Stimulated activated CD8-positive, alpha-beta memory T cell treated with anti-CD3 and anti-CD28 coated beads, Interleukin-7, amount 100 ng/mL, for 24 hours (primary cell): ENCODE measurements around the gene PPP4R3B.
"Not testable (repeated sequence)": the region's sequence is repeated elsewhere in the genome, so short reads cannot be mapped to it uniquely, and the experiment has no call there.

Experiments
- DNase-seq: peaks from one replicate; pipeline ENCODE4 v3.0.0-alpha.2; 2020; ENCODE audit warnings: low read depth

PPP4R3B gene

DNA sequence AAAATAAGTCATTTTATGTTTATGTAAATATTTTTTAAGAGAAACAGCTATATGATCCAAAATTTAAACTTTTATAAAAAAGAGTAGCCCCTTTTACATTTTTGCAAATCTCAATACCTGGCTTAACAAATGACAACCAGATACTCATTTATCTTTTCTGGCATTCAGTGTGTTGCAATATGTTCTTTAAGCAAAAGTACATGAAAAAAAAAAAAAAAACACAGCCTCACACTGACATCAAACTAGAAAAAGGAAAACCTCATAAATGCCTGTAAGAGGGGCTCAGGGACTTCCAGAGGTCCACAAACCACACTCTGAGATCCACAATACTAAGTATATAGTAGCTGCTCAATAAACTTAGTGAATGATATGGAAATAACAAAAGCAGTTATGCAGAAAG, 21.9 kb downstream of the PPP4R3B start:
- no peak for DNase-seq

DNA sequence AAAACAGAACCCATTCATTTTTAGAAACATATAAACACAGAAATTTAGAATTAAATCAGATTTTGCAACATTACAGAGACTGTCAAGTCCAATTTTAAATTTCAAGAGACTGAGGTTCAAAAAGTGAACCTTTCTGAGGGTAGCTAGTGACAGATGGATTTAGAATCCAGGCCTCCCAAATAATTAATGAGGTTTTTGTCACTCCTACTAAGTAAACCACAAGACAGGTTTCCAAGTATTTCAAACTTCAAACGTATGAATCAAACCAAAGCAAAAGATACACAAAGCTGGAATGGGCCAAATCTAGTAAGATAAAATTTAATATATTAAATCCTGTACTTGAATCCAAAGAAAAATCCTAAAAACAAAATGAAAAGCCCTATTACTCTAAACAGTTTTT, 25.3 kb downstream of the PPP4R3B start:
- DNase-seq: no peak

DNA sequence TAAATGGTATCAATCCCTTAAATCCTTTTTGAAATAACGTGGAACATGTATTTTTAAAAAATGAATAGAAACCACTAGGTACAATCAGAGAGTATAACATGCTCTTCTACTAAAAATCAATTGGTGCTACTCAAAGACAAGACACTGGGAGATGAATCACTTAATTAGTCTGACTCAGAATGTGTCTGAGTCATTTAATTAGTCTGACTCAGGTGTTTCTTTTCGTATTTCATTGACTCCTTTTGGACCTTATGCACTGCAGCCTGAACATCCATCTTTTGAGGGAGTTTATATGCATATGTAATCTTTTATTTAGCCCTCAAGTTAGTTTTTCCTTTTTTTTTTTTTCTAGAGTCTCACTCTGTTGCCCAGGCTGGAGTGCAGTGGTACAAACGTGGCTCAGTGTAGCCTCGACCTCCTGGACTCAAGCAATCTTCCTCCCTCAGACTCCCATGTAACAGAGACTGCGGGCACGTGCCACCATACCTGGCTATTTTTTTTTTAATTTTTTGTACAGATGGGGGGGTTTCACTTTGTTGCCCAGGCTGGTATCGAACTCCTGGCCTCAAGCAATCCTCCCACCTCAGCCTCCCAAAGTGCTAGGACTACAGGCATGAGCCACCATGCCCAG, 26.5 kb downstream of the PPP4R3B start:
- no peak for DNase-seq

DNA sequence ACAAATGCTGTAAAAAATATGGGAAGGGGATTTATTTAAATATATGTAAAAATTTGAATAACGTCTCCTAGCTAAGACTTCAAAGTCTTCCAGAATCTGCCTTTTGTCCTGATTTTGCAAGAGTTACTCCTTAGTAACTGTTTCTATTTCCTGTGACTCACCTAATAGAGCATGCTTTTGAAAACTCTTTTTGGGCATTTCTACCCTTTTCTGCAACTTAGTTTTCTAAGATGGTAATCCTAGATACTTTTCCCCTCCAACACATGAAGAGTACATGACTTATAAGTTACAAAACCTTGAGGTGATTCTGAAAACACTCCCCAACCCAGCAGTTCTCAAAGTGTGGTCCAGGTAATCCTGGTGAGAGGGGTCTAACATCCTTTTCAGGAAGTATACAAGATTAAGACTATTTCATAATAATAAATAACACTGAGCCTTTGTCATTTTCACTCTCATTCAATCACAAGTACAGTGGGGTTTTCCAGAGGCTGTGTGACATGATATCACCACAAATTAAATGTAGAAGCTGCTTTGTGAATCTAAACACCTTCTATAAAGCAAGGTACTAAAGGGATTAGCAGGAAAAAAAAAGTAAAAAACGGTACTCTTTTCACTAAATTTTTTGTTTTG, 31.9 kb downstream of the PPP4R3B start:
- DNase-seq: no peak

DNA sequence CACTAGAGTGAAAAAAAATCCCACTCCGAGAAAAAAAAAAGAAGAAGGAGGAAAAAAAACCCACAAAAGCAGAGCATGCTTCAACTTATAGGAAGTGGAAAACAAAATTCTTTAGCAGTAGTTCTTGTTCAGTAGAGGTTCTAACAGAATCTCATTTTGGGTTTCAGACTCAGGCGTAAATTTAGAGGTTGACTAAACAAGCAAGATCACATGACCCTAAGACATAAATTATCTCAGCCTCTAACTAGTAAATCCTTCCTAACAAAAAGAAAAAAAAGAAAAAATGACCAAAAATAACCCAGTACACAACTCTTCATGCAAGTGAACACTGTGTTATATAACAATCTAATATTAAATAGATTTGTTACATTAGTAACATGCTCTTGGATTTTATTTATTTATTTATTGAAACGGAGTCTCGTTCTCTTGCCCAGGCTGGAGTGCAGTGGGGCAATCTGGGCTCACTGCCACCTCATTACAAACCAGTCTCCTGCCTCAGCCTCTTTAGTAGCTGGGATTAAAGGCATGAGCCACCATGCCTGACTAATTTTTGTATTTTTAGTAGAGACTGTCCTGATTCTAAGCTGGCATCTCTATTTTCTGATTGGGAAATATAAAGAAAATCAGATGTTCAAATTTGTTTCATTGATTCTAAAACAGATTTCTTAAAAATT, 35.4 kb downstream of the PPP4R3B start:
- no peak for DNase-seq

DNA sequence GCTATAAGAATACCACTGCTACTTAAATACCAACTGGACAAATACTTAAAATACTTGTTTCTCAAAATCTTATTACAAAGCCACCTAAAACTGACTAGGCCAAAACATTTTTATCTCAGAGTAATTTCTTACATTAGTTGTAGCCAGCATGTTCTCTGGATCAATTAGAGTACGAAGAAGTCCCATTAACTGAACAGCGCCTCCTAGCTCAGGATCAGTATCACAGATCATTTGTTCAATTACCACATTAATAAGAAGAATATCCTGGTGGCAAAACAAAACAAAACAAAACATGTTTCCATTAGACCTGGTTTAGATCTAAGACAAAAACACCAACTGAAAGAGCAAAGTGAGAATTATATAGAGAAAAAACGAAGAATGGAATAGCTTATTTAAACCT, 36.0 kb downstream of the PPP4R3B start:
- no peak for DNase-seq

DNA sequence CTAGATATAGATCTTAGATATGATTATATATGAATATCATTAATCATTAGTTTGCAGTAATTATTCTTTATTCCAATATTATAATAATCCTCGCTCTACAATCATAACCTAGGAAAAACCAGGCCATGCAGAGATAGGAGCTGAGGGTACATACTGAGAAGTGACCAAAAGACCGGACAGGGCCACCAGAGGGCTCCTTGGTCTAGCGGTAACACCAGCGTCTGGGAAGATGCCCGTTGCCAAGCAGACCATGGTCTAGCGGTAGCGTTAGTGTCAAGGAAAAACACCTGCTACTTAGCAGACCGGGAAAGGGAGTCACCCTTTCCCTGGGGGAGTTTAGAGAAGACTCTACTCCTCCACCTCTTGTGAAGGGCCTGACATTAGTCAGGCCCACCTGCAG, 48.4 kb downstream of the PPP4R3B start:
- not testable (repeated sequence) for DNase-seq

DNA sequence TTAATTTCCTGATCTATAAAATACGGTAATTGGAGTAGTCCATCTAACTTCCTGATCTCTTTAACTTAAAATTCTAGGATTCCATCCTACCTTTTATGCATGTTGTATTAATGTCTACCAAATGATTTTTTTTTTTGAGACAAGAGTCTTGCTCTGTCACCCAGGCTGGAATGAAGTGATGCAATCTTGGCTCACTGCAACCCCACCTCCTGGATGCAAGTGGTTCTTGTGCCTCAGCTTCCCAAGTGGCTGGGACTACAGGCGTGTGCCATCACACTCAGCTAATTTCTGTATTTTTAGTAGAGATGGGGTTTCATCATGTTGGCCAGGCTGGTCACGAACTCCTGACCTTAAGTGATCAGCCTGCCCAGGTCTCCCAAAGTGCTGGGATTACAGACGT, 50.1 kb downstream of the PPP4R3B start:
- DNase-seq: no peak

DNA sequence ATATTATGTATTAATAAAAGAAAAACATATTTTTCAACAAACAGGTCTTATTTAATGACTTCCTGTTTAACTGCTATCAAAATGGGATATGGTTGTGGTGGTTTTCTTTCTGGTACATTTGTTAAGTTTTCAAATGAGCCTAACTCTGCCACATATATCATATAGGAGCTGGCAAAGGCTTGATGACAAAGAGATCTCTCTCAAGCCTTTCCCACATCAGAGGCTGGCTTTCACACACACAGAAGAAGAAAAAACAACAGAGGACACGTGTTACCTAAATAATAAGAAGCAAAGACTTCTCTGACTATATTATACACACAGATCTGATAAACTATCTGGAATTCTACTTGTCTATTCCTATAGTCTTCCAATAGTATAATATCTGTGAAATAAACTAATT, 51.8 kb downstream of the PPP4R3B start:
- no peak for DNase-seq

DNA sequence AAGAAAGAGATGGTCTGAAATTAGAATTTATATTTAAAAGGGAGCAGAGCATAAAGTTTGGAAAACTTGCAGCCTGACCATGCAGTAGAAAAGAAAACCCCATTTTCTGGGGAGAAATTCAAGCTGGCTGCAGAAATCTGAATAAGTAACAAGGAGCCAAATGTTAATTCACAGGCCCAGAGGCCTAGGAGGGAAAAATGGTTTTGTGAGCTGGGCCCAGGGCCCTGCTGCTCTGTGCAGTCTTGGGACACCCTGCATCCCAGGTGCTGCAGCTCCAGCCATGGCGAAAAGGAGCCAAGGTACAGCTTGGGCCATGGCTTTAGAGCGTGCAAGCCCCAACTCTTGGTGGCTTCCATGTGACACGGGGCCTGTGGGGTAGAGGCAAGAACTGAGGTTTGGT, 56.6 kb downstream of the PPP4R3B start:
- DNase-seq: no peak

DNA sequence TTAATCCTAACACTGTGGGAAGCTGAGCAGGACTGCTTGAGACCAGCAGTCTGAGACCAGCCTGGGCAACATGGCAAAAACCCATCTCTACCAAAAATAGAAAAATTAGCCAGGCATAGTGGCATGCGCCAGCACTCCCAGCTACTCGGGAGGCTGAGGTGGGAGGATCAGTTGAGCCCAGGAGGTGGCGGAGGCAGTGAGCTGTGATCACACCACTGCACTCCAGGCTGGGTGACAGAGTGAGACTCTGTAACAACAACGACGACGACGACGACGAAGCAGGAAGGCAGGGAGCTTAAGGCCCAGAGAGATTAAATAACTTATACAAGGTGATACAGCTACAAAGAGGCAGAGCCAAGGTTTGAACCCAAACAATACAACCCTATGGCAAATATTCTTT, 60.6 kb downstream of the PPP4R3B start:
- DNase-seq: no peak

DNA sequence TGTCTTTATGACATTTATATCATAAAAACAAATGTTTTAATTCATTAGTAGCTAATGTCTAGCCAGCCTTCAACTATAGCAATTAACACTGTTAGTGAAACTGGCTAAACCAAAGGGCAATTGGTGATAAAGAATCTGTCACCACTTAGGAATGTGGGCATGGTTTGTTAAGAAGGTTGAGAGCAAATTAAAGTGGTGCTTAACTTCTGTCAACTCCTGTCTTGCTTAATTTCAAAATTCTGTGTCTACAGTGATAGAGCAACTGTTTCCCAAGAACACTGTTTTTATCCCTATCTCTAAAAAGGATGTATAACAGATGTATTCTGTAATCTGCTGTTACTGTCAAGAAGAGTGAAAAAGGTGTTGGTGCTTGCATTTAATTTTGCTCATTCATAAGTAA, 61.4 kb downstream of the PPP4R3B start:
- no peak for DNase-seq

DNA sequence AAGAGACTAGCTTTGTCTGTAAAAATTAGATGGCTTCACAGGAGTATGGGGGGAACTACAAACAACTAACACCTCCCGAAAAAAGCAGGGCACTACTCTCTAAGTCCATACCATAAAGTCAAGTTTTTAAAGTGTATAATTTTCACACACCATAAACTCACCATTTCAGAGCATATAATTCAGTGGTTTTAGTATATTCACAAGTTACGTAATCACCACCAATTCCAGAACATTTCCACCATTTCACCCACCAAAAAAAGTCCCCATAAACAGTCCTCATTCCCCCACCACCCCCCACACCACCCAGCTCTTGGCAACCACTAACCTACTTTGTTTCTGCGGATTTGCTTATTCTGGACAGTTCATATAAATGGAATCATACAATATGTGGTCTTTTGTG, 64.1 kb downstream of the PPP4R3B start:
- DNase-seq: no peak

DNA sequence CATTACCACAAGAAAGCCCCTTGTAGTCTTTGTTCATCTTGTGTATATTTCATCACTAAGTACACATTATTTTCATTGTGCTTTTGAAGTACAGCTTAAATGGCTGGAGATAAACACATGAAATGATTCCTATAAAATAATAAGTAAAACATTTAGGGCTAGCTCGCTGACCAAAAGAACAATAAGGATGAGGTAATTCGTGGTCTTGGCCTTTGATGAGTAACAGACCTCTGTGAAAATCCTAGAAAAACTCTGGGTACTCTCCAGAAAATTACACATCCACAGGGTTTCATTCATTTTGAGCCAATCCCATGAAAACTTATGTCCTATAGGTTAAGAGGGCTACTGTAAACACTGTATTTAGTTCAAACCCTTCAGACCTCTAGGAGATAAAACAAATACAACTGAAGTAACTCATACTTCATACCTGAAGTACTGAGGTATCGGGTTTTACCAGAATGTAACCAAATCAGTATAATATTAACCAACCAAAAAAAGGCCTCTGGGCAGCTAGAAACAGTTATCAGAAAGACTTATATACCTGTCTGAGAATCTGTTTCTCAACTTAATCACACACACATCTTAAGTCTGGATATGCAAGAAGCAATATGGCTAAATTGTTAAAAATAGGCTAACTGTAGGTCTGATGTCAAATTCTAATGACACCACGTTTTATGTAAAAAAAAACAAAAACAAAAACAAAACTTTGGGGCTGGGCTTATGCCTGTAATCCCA, 66.9 kb downstream of the PPP4R3B start:
- no peak for DNase-seq

DNA sequence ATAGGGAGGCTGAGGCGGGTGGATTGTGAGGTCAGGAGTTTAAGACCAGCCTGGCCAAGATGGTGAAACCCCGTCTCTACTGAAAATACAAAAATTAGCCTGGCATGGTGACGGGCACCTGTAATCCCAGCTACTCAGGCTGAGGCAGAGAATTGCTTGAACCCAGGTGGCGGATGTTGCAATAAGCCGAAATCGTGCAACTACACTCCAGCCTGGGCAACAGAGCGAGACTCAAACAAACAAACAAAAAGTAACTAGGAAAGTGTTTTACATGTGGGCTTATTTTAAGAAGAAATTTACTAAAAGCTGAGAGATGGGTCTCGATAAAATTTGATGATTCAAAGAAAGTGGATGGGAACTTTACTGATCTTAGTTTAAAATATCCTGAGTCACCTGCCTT, 69.7 kb downstream of the PPP4R3B start:
- not testable (repeated sequence) for DNase-seq

DNA sequence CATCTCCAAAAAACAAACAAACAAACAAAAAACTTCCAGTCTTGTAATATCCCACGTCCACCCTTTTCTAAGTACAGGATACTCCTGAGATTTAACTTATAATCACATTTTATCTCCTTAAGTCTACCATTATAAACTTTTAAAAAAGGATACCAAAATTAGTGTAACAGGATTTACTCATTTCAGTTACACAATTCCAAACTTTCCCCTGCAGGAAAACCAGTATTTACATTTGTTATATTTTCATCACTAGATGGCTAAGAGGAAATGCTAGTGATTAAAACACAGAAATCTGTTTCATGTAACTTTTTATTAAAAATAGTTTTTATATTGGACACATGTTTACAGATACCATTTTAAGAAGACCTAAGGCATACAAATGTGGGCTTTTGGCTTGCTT, 70.4 kb downstream of the PPP4R3B start:
- DNase-seq: no peak

DNA sequence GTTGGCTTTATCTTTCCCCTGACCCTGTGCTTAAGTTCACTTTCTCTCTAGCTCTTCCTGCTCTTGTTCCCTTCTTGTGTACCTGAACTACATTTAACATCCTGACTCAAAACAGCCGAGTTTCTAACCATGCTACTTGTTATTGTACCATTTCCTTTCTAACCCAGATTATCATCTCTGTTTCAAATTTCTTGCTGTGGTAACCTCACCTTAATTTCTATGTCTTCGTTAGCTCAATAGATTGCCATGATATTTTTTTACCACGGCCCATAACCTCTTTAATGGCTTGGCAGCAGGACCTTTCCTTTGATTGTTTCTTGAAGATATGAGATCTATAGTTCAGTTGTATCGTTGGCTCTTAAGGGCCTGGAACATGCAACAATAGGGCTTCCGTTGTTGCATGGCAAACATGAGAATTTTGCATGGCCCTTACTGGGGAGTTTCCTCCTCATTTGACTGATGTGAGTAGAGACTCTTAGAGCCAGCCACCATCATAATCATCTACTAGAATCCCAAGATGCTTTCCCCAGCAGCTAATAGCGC, 86.8 kb downstream of the PPP4R3B start:
- no peak for DNase-seq

DNA sequence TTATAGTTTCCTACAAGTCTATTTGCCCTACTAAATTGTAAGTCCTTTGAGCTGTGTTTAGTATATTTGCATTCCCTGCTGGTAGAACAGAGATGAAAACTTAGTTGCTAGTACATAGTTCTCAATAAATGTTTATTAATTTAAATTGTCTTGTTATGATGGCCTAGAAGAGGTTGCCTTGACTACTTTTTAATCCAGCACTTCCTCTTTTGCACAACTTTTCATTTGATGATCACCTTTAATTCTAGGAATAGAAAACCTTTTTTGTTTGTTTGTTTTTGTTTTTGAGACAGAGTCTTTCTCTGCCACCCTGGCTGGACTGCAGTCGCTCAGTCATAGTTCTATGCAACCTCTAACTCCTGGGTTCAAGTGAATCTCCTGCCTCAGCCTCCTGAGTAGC, 91.2 kb downstream of the PPP4R3B start:
- no peak for DNase-seq

DNA sequence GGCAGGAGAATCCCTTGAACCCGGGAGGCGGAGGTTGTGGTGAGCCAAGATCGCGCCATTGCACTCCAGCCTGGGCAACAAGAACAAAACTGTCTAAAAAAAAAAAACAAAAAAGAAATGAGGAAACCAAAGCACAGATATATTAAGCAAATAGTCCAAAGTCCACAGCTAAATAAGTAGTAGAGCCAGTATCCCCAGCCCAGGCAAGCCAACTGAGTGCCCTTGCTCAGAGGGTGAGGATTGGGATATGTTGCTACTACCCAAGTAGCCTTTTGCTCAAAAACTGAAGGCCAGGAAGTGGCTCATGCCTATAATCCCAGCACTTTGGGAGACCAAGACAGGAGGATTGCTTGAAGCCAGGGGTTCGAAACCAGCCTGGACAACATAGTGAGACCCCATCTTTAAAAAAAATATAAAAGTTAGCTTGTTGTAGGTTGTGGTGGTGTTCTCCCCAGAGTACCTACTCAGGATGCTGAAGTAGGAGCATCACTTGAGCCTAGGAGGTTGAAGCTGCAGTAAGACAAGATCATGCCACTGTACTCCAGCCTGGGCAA, 92.5 kb downstream of the PPP4R3B start:
- DNase-seq: no peak

DNA sequence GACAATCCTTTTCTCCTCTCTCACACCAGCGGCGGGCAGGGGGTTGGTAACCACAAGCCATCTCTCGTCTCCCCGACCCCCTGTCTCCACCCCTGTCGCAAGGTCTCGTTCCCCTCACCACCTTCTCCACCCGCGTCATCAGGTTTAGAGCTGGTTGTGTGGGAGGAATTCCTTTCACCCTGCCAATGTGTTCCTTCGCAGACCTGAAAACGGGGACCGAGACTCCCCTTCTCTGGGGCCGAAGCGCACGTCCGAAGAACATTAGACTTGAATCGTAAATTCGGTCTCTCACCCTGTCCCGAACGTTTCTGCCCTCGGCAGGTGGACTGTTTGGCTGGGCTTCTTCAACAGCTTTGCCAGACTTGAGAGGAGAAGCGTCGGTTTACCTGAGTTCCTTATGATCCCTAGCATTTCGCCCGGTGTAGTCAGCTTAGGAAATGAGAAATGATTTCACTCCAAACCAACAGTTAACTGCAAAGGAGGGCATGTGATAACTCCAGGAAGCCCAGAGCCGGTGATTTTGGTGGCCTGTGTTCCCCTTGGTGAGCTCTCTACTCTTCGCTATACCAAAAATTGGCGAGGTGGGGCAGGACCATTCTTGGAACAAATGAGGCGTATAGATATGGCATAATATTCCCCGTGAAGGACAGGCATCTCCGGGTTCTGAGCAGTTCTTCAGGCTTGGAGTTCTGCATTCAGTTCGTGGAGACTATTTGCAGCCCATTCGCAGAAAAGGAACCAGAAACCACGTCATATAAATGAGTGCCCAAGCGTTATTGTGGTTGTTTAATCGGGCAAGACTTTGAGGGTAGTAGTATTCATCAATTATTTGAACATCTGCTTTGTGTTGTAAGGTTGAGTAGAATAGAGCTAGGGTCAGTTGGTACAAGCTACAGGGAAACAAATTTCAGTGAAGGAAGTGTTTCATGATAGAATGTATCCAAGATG, 97.2 kb downstream of the PPP4R3B start:
- DNase-seq: no peak

DNA sequence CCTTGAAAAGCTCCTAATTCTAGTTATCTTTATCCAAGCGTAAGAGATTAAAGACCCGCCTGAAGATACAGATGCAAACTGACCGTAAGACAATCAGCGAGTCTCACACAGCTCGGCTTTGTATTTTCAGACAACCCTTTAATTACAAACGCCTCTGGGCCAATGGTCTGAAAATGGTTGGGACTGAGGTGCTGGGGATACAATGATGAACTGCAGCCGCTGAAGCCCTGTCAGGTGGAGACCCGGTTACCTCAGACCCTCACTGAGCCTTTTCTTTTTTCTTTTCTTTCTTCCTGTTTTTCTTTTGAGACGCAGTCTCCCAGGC, 98.6 kb downstream of the PPP4R3B start:
- no peak for DNase-seq
